SU-DHL-6 (cell line): ENCODE results near the gene TMEM14A.

ENCODE experiments used
- H2AFZ ChIP-seq: fragments of 200-600 bp; sonication (generic); 2 replicates; pipeline ENCODE4 v1.6.1; 2014; ENCODE audit warnings: low read depth, mild to moderate bottlenecking, moderate library complexity, mixed read lengths, antibody characterized with exemption, low read length; ENCODE audit not compliant: severe bottlenecking
- H3F3A ChIP-seq: fragments of 200-600 bp; shearing (Covaris generic); 2 replicates; pipeline ENCODE4 v1.6.0; 2016; ENCODE audit warnings: antibody characterized with exemption, mild to moderate bottlenecking; ENCODE audit not compliant: insufficient read depth
- H3K27ac ChIP-seq: fragments of 200-600 bp; sonication (generic); 2 replicates; pipeline ENCODE4 v1.5.1; 2016; ENCODE audit warnings: low read depth, mild to moderate bottlenecking, low read length, moderate library complexity, mixed read lengths
- H3K27me3 ChIP-seq: fragments of 200-600 bp; sonication (generic), shearing (Covaris generic); 2 replicates; pipeline ENCODE4 v1.6.0; 2014; ENCODE audit warnings: mild to moderate bottlenecking, low read length
- H3K36me3 ChIP-seq: fragments of 200-600 bp; sonication (generic); 2 replicates; pipeline ENCODE4 v1.6.1; 2014; ENCODE audit warnings: mild to moderate bottlenecking, low read length, mixed read lengths
- H3K4me2 ChIP-seq: fragments of 300-600, 200-600 bp; shearing (Covaris generic), sonication (generic); 2 replicates; pipeline ENCODE4 v1.6.0; 2014; ENCODE audit warnings: low read length, low read depth, mild to moderate bottlenecking; ENCODE audit not compliant: poor library complexity, severe bottlenecking
- H3K4me3 ChIP-seq: fragments of 200-600 bp; sonication (generic); 2 replicates; pipeline ENCODE4 v1.5.1; 2014; ENCODE audit warnings: antibody characterized with exemption, low read length, mild to moderate bottlenecking, mixed read lengths; ENCODE audit not compliant: insufficient read depth, poor library complexity, severe bottlenecking
- H3K79me2 ChIP-seq: fragments of 200-600 bp; sonication (generic); 2 replicates; pipeline ENCODE4 v1.6.1; 2014; ENCODE audit warnings: mild to moderate bottlenecking, low read length, moderate library complexity; ENCODE audit not compliant: insufficient read depth
- H3K9ac ChIP-seq: fragments of 200-600 bp; sonication (generic); 2 replicates; pipeline ENCODE4 v1.7.0; 2014; ENCODE audit warnings: mild to moderate bottlenecking, low read length
- H3K9me2 ChIP-seq: fragments of 200-600 bp; sonication (generic); replicated peaks from 2 replicates; pipeline ENCODE4 v1.6.1; 2014; ENCODE audit warnings: low read length; ENCODE audit not compliant: insufficient read depth
- H3K9me3 ChIP-seq: fragments of 200-600 bp; sonication (generic); 2 replicates; pipeline ENCODE4 v1.6.1; 2014; ENCODE audit warnings: low read length, mixed read lengths; ENCODE audit not compliant: insufficient read depth
- H4K20me1 ChIP-seq: fragments of 200-600 bp; sonication (generic); 2 replicates; pipeline ENCODE4 v1.6.1; 2014; ENCODE audit warnings: low read depth, mild to moderate bottlenecking, antibody characterized with exemption, low read length, moderate library complexity, mixed read lengths
- CTCF ChIP-seq: fragments of 200-600 bp; sonication (generic); IDR thresholded peaks from one replicate; pipeline ENCODE4 v1.5.1; 2017; ENCODE audit warnings: antibody characterized with exemption, mild to moderate bottlenecking, low read length, moderate library complexity; ENCODE audit not compliant: insufficient read depth, poor library complexity, severe bottlenecking
- EZH2phosphoT487 ChIP-seq: fragments of 200-600 bp; sonication (generic), shearing (Covaris generic); conservative IDR thresholded peaks from 2 replicates; pipeline ENCODE4 v1.6.1; 2018; ENCODE audit warnings: mild to moderate bottlenecking, antibody characterized with exemption, low read length, moderate library complexity, mixed read lengths

TMEM14A gene

GRCh38 chr6:52636830-52637229 is 34.1 kb upstream of the TMEM14A start:
- no peak overlapping the region for H2AFZ ChIP-seq
- no peaks in the 10 kb centered on the region for H3K79me2 ChIP-seq
- no peaks in the 10 kb centered on the region for H3K9me3 ChIP-seq
- no peaks in the 10 kb centered on the region for H4K20me1 ChIP-seq
- no peaks in the 10 kb centered on the region for H3F3A ChIP-seq
- H3K9me2 ChIP-seq, result no peaks in the 10 kb centered on the region
- H3K4me3 ChIP-seq, result no peak overlapping the region
- H3K27me3 ChIP-seq, result no peaks in the 10 kb centered on the region
- H3K9ac ChIP-seq, result no peak overlapping the region
- H3K36me3 ChIP-seq, result no peaks in the 10 kb centered on the region
- TF ChIP-seq CTCF (no peak), EZH2phosphoT487 (no peak)
- no peak overlapping the region for H3K4me2 ChIP-seq
- H3K27ac ChIP-seq, result no peak overlapping the region

GRCh38 chr6:52639493-52639892 is 31.4 kb upstream of the TMEM14A start:
- no peaks in the 10 kb centered on the region for H3F3A ChIP-seq
- H4K20me1 ChIP-seq, result no peaks in the 10 kb centered on the region
- no peak for TF ChIP-seq CTCF
- no peak for TF ChIP-seq EZH2phosphoT487
- H3K4me3 ChIP-seq, result no peak overlapping the region
- no peaks in the 10 kb centered on the region for H3K36me3 ChIP-seq
- H3K4me2 ChIP-seq, result no peak overlapping the region
- H3K27ac ChIP-seq, result no peak overlapping the region
- no peak overlapping the region for H2AFZ ChIP-seq
- no peaks in the 10 kb centered on the region for H3K79me2 ChIP-seq
- H3K27me3 ChIP-seq, result no peaks in the 10 kb centered on the region
- no peak overlapping the region for H3K9ac ChIP-seq
- H3K9me3 ChIP-seq, result no peaks in the 10 kb centered on the region
- H3K9me2 ChIP-seq, result no peaks in the 10 kb centered on the region

- no peak overlapping the region for H2AFZ ChIP-seq
Measured at GRCh38 chr6:52640170-52640569, 30.7 kb upstream of the TMEM14A start.

More at GRCh38 chr6:52640170-52640569, 30.7 kb upstream of the TMEM14A start:
- H3K27ac ChIP-seq, result no peak overlapping the region
- H4K20me1 ChIP-seq, result no peaks in the 10 kb centered on the region
- no peaks in the 10 kb centered on the region for H3K9me3 ChIP-seq
- no peaks in the 10 kb centered on the region for H3K27me3 ChIP-seq
- H3K9ac ChIP-seq, result no peak overlapping the region
- H3K36me3 ChIP-seq, result no peaks in the 10 kb centered on the region
- no peaks in the 10 kb centered on the region for H3K79me2 ChIP-seq
- TF ChIP-seq CTCF (no peak), EZH2phosphoT487 (no peak)
- no peak overlapping the region for H3K4me2 ChIP-seq
- no peaks in the 10 kb centered on the region for H3F3A ChIP-seq
- H3K9me2 ChIP-seq, result no peaks in the 10 kb centered on the region
- H3K4me3 ChIP-seq, result no peak overlapping the region
